Stimulated activated CD4-positive, alpha-beta T cell treated with anti-CD3 and anti-CD28 coated beads, Interleukin-2, amount 100 ng/mL, for 4 hours (primary cell): ENCODE results near the gene CHML.

Experiments
- DNase-seq: peaks from one replicate; pipeline ENCODE4 v3.0.0-alpha.2; 2020; ENCODE audit warnings: low read depth

Gene CHML

DNA sequence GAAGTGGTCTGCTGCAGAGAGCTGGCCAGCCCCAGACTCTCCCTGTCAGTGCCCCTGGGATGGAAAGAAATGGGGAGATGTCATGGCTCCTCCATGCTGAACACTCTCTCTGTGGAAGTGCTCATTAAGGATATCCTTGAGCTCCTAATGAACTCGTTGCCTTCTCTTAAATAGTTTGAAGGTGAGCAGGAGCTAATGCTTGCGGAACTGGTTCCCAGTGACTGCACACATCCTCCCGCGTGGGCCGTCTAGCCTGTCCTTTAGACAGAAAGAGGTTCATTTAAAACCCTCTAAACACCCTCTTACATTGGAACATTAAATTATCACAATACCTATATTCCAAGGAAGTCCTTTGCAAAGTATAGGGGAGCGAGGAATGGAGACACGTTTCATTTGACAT, 6.0 kb upstream of the CHML start:
- no peak for DNase-seq

DNA sequence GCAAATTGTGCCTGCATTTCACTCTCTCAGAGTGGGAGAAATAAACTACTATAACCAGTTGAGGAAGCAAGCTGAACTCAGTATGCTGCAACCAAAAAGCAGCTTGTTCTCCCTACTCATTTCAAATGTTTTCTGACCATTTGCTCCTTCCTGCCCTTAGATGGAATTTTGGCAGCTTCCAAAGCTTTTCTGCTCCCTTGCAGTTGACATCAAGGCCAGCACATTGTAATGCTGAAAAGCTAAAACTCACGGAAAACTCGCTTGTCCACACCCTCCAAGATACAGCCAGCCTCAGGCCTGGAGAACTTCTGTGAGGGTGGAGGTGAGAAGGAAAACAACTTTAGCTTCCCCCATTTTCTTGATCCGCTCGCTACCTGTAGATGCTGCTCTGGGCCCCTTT, 5.0 kb upstream of the CHML start:
- DNase-seq, result no peak

DNA sequence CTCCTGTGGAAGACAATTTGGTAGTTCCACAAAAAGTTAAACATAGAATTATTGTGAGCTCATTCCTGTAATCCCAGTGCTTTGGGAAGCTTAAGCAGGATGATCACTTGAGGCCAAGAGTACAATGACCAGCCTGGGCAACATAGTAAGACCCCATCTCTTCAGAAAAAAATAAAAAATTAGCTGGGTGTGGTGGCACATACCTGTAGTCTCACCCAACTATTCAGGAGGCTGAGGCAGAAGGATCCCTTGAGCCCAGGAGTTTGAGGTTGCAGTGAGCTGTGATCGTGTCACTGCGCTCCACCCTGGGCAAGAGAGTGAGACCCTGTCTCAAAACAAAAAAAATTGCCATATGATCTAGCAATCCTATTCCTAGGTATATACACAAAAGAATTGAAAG, 4.1 kb upstream of the CHML start:
- no peak for DNase-seq

DNA sequence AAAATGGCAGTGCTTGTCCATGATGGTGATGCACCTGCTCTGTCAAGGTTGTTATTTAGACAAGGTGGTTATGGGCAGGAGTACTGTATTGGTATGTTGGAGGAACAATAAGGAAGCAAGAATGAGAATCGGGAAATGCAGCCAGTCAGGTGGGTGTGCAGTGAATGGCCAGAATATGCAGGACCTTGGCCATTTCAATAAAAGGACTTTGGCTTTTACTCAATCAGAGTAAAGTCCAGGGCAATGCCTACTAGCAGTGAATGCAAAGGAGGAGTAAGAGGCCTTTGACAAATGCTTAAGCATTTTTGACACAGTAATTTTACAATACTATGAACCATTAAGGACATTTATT, 2.4 kb upstream of the CHML start:
- DNase-seq, result no peak

DNA sequence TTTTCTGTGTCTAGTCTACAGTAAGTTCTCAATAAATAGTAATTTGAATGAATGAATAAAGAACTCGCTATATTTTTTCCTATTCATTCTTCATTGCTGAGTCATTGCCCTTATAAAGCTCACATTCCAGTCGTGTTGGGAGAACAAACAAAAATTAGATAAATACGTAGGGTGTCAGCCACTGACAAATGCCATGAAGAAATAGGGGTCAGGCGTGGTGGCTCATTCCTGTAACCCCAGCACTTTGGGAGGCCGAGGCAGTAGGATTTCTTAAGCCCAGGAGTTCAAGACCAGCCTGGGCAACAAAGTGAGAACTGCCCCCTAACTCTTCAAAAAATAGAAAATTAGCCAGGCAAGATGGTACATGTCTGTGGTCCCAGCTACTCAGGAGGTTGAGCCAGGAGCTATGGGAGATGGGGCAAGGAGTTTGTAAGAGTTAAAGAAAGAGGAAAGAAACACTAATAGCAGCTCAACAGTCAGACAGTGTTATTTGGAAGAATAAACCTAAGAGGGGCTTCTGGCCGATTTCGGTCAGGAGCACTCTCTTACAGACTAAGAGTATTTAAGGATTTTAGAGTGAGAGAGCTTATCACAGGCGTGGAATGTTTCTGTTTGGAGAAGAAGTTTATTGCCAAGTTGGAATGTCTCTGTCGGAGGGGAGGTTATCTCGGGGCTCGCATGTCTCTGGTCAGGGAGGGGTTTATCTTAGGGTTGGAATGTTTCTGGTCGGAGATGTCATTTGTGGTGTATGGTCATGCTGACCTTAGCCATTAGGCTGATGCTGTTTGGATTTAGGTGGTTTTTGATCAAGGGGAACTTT, 1.8 kb upstream of the CHML start:
- no peak for DNase-seq

DNA sequence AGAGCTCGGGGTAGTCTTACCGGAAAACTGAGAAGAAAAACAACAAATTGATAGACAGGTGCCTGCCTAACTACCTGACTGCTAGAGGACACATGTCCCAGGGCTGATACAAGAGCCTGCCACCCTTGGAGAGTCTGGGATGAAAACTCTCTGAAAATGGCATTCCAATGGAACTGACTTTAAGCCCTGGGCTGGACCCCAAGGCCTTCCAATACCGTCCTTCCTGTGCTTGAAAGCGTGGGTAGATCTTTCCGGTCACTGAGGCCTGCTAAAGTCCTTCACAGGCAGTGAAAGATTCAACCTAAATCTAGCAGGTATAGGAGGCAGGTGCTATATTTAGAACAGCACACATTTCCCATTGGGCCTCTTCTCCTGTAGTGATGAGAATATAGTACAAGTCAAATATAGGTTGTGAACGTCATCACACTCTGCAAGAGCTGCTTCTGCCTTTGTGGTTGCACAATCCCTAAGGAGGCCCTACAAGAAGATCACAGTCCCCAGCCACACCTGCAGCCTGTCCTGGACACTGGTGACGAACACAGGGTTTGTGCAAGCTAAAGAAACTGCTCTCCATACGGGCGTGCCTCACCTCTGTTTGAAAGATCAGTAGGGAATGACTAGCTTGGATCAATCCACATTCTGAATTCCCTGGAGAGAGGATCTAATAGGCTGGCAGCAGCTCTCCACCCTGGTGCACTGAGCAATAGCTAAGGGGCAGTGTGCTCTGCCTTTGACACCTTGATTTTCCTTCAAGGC, 876 bp upstream of the CHML start:
- DNase-seq, result no peak

DNA sequence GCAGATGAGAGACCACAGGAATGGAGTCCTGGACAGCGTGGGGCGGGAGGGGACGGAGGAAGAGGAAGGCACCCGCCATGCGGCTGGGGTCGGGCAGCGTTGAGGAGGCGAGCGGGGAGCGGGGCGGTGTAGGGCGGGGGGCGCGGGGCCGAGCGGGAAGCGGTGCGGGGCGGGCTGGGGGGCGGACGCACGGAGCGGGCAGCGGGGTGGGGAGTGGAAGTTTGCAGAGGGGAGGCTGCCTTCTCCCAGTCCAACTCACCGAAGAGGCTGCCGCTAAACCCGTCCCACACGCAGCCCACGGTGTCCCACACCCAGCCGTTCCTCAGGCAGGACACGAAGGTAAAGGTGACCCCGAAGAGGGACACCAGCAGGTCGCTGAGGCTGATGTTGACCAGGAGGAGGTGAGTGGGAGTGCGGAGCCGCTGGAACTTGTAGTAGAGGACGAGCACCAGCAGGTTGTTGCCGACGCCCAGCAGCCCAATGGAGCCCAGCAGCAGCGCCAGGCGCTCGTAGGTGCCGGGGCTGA, 483 bp downstream of the CHML start:
- peak; percentile 3 for DNase-seq

DNA sequence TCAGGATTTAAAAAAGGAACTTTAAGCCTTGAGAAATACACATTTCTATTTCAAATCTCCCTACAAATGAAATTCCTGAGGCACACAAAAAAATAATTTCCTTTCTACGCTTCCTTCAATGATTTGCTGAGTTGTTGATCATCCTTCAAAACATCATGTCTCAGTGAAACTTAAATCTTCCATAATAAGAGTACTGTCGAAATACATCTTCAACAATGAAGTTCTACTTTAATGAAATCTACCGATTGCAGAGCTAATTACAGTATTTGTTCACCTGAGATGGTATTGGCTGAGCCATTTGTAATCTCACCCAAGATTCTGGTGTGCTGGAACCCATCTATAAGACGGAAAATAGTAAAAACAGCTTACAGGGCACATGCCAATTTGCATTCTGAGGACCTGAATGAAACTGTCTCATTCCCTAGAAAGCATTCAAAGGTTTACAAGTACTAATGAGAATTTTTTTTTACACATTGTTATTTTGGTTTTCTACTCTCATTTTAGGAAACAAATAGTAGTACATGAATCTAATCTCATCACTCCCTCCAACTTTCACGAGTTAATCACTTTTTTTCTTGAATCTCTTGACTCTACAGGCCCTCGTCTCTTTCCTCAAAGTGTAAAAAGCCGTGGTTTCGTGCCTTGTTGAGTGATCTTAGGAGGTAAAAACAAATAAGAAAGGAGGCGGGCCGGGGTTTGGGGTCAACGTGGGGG, 1.1 kb downstream of the CHML start:
- DNase-seq, result no peak

DNA sequence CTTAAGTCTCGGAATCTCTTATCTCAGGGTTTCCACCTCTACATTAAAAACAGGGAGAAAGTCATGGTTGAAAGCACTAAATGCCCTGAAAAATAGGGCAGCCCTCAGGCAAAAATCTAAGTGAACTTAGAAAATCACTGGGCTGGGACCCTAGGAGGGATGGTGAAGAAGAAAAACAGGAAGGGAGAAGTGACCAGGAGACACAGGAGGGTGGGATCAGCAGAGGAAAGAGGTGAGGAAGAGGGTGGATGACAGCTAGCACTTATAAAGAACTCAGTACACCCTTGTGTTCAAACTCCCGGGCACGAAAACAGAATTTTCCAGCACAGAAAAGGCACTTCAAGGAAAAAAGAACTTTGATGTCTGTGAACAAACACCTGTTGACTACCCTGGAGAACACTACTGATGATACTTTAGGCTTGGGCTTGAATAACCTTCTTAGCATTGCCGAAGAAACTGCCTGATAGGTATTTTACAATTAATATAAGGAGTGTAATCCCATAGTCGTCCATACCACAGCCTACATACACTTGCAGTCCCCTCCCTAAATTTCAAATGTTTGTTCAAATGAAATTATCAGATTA, 2.0 kb downstream of the CHML start:
- DNase-seq, result no peak

DNA sequence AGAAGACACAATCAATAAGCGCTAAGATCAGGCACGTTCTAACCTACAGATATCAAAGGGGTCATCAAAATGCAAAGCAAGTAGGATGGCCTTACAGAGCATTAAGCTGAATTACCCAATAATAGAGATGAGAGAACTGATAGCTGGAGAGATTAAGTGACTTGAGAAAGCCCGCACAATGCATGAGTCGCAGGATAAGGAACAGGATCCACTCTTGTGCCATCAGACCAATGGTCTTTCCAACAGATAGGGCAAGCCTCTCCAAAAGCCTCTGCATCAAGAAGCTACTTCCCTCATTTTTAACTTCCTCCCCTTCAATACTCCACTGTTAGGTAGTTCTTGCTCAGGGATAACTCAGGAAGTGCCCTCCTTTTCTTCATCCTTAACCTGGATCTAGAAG, 2.6 kb downstream of the CHML start:
- DNase-seq, result no peak

DNA sequence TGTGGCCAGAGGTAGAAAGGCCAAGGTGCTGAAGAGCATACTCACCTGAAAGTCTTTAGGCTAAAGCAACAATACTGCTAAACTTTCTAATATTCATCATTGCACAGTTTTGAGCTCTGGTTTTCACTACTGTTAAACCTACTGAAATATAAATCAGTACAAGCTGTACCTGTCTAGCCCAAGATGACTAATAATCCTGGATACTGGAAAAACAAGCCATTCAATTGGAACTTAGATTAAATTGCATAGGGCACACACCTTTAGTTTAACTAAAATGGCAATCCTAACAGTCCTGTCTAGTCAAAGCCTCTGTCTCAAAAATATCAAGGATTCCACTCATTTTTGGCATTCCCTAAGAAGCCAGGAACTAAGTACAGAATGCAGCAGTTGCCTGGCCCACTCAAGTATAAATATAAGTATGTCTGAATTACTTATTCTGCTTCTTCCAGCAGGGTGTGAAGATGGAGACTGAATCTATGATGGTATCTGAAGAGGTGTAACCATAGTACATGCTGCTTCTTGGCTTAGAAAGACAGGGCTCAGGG, 3.1 kb downstream of the CHML start:
- no peak for DNase-seq

DNA sequence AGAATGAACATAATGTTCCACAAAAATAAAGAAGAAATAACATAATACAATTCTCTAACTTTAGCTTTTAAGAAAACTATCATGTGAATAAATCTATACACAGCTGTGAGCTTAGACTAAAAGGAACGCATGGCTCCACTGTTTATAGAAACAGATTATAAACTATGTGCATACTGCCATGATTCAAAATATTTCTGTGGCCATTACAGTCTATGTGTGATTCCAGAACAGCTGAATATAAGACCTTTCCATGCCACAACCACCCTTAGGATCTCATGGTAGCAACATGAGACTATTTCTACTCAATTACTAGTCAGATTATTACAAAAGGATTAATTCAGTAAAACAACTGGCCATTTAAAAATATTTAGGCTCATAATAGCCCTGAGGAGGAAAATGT, 3.9 kb downstream of the CHML start:
- DNase-seq, result no peak

DNA sequence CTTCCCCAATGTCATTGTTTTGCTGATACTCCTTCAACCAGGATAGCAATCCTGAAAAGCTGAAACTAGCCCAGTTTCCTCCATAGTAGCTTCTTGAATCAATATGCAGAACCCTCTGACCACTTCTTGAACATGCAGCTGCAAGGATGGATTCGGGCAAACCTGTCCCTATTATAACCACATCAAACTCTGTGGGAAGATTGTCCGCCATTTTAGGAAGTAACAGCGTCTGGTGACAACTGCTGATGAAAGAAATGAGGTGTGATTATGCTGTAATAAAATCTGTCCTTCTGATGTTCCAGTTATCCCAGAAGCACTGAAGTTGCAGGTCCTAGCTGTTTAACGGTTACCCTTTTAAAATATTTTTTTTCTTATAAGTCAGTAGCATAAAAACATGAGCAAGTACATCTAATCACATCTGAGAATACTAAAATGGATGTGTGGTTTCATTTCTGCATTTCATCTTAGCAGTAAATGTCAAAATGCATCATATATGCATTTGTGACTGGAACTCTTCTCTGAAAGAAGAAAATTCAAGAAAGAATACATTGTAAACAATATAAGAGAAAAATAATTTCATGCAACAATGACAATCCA, 4.5 kb downstream of the CHML start:
- DNase-seq, result no peak

DNA sequence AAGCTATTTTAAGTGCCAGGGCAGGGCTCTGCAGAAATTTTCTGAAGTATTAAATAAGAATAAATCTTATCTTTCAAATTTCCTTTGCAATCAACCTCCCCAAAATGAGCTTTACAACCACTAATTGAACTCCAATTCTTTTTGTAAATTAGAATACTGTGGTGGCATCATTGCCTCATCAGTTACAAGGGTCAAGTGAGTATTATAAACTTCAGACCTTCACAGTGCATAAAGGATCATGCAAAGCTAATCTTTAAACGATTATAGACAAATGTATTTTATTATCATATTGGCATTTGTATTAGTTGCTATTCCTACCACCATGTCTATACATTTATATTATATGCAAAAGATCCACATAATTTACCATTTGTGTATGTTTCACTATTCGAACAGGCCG, 7.2 kb downstream of the CHML start:
- no peak for DNase-seq

DNA sequence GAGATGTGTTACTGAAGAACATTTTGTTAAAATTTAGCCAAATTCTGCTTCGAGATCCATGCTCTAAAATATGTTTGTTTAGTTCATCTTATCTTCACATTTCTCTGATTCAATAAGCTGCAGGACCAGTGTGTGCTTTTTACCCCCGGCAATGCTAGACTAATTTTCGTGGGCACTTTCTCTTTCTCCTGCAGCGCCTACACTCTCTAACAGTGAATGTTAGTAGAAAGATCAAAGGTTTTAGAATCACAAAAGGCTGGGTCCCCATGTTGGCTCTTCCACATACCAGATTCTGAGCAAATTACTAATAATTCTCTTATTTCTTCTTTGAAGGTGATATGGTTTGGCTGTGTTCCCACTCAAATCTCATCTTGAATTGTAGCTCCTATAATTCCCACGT, 8.5 kb downstream of the CHML start:
- DNase-seq, result peak; percentile 9

DNA sequence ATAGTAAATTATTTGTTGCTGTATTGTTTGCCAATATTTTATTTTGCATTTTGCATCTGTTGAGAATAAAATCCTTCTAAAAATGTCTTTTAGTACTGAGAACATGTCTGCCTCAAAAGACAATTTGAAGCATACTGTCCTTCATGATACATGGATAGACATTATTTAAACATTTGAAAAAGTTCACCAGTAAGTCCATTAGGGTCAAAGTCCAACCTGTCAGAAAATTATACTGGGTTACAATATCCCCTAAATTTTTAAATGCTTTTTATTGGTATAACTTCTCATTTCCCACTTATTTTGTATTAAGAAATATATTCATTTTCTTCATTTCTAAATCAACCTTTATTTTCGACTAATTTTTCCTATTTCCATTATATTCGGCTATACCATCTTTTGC, 9.3 kb downstream of the CHML start:
- no peak for DNase-seq

DNA sequence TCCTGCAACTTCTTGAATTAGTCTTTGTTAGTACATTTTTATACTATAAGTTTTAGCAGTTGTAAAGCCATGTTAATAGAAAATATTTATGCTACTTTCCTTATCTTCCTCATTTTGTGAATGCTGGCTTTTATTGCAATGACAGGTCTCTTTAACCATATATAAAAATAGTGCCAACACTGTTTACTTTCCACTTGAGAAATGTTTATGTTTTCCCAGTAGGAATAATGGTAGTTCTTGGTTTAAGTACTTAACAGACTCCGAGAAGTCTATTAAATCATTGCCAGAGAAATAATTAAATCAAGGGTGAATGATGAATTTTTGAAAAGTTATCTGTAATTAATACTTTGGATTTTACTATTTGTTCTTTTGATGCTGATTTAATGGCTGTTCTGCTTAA, 9.7 kb downstream of the CHML start:
- no peak for DNase-seq

DNA sequence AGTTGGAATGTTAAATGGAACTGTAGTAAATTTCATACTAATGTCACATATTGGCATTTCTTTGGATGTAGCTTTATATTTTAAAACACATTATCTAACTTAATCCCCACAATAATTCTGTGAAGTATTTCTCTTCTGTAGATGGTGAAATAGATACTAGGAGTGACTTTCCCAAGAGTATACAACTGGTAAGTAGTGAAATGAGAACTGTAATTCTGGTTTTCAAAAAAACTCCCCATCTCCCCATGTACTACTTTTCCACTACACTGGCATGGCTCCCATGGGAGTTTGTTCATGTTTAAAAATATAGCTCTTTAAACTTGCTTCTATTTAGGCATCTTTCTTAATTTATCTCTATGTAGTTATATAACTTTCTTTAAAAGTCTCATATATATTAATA, 10.2 kb downstream of the CHML start:
- no peak for DNase-seq

DNA sequence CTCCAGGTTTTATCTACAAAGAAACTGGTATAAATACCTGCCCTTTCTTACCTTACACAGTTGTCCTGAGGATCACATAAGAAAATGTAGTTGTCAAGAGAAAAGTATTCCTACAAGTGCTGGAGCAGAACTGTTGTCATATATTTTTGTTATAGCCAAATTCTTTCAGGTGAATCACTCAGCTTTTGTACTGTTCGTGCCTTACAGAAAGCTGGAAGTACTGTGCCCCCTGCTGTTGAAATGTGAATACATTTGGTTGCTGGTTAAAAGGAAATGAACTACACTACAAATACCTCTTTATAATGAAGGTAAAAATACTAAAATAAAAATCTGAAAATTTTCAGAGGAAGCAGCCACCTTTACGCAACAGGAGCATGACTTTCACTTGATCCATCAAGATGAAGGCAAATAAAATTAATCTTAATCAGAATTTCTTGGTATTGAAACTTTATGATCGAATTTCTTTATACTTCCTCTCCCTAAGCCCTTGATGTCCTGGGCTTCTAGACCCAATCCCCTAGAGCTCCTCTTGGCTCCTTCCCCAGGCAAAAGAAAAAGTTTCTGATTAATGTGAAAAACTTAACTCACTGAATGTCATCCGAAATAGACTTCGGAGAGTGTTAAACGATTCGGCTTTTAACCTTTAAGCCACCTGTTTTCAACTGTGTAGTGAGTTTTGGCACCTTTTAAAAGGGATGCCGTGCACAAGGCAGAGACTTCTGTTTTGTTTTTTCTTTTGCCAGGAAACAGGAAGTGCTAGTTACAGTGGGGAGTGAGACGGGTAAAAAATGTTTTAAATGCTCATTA, 12.5 kb downstream of the CHML start:
- peak; percentile 31 for DNase-seq

DNA sequence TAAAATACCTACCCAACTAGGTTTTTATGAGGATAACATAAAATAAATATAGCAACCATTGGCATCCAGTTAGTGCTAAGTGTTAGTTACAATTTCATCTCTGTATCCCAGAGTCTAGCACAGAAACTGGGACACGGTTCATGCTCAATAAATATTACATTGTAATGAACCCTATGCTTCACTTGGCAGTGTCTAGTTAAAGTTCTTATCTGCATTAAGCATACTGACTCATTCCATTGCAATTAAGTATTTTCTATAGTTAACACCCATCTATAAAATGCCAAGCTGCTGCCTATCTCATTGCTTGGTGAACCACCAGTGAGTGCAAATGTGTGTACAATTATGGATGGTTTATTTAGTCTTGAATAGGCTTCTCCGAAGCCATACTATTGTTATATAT, 15.2 kb downstream of the CHML start:
- DNase-seq, result no peak

DNA sequence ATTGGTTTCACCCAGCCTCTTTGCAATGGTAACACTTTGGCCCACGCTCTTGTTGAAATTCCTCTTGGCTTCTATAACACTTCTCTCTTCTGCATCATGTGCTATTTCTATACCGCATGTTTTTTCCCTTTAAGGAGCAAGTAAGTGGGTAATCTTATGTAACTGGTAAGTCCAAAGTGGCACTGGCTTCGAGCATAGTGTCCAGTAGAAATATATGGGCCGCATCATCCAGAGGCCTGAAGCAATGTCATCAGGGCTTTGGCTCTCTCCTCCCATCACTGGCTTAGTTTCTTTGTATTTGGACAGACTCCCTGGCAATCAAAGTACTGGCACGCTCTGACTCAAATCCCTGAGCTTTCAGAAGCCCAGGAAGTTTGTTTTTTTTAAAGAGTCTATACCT, 17.5 kb downstream of the CHML start:
- DNase-seq, result no peak
